ENCODE results near the gene CLK3. TPM values are rescaled to one million over a fixed set of nuclear protein-coding genes. Genes with fewer than 3 reads are reported as not detected.
"Not testable (repeated sequence)": the region's sequence is repeated elsewhere in the genome, so short reads cannot be mapped to it uniquely, and the experiment has no call there.

Gene CLK3
- total RNA-seq, 2 experiments from 2014 or later, result 130 to 175 TPM

- intact Hi-C loops (cut with DNase I, micrococcal nuclease), result no loop called here
These were observed 29.8 kb upstream of the CLK3 start for GRCh38 chr15:74585857-74586256.

GRCh38 chr15:74589826-74590225, 25.8 kb upstream of the CLK3 start:
- Mint-ChIP-seq H3K27me3 (no peaks in the 10 kb centered on the region), H3K4me1 (no peaks in the 10 kb centered on the region), H3K36me3 (ENCODE audit: low read depth) (peaks cover 22% of the 10 kb centered on the region), H3K27ac (no peak overlapping the region), H3K9me3 (ENCODE audit: low read depth) (no peaks in the 10 kb centered on the region), H3K4me3 (no peak overlapping the region)
- ChIA-PET POLR2A (no interaction called here), CTCF (no interaction called here)
- ATAC-seq (no peak), DNase-seq (no peak)
- intact Hi-C loops (cut with DNase I, micrococcal nuclease), result no loop called here

More at GRCh38 chr15:74585857-74586256, 29.8 kb upstream of the CLK3 start:
- POLR2A ChIA-PET, result no interaction called here
- Mint-ChIP-seq H3K27me3 (no peaks in the 10 kb centered on the region), H3K4me1 (no peaks in the 10 kb centered on the region), H3K27ac (no peak overlapping the region), H3K9me3 (ENCODE audit: low read depth) (no peaks in the 10 kb centered on the region), H3K4me3 (no peak overlapping the region), H3K36me3 (ENCODE audit: low read depth) (peaks cover 12% of the 10 kb centered on the region)
- CTCF ChIA-PET, result no interaction called here
- DNase-seq (no peak), ATAC-seq (no peak)

GRCh38 chr15:74592222-74592621, 23.4 kb upstream of the CLK3 start:
- no peak for DNase-seq
- POLR2A ChIA-PET, result no interaction called here
- Mint-ChIP-seq H3K4me3 (no peak overlapping the region), H3K4me1 (no peaks in the 10 kb centered on the region), H3K27ac (no peak overlapping the region), H3K9me3 (ENCODE audit: low read depth) (no peaks in the 10 kb centered on the region), H3K27me3 (no peaks in the 10 kb centered on the region), H3K36me3 (ENCODE audit: low read depth) (peaks cover 12% of the 10 kb centered on the region)
- intact Hi-C loops (cut with DNase I, micrococcal nuclease), result no loop called here
- ATAC-seq, result no peak
- CTCF ChIA-PET, result no interaction called here

GRCh38 chr15:74593122-74593521, 22.5 kb upstream of the CLK3 start:
- intact Hi-C loops (cut with DNase I, micrococcal nuclease), result no loop called here

GRCh38 chr15:74594455-74594854, 21.2 kb upstream of the CLK3 start:
- peaks cover 17% of the 10 kb centered on the region for H3K4me1 Mint-ChIP-seq
- ATAC-seq, result no peak
- intact Hi-C loops (cut with DNase I, micrococcal nuclease), result no loop called here
- H3K36me3 Mint-ChIP-seq (ENCODE audit: low read depth), result peaks cover 22% of the 10 kb centered on the region
- H3K9me3 Mint-ChIP-seq (ENCODE audit: low read depth), result no peaks in the 10 kb centered on the region
- ChIA-PET POLR2A (interaction anchor here (0.6 kb wide), 1 partner anchor 169 kb away, joined by 3 read pairs; no protein-coding TSS in a partner anchor), CTCF (no interaction called here)
- H3K27me3 Mint-ChIP-seq, result no peaks in the 10 kb centered on the region
- H3K4me3 Mint-ChIP-seq, result no peak overlapping the region
- no peak for DNase-seq
- no peak overlapping the region for H3K27ac Mint-ChIP-seq

More at GRCh38 chr15:74593122-74593521, 22.5 kb upstream of the CLK3 start:
- ChIA-PET POLR2A (no interaction called here), CTCF (no interaction called here)
- no peaks in the 10 kb centered on the region for H3K27me3 Mint-ChIP-seq
- peaks cover 4% of the 10 kb centered on the region for H3K4me1 Mint-ChIP-seq
- ATAC-seq (no peak), DNase-seq (no peak)
- H3K9me3 Mint-ChIP-seq (ENCODE audit: low read depth), result no peaks in the 10 kb centered on the region
- H3K4me3 Mint-ChIP-seq, result no peak overlapping the region
- peaks cover 19% of the 10 kb centered on the region for H3K36me3 Mint-ChIP-seq (ENCODE audit: low read depth)
- no peak overlapping the region for H3K27ac Mint-ChIP-seq

GRCh38 chr15:74595271-74595670, 20.4 kb upstream of the CLK3 start:
- Mint-ChIP-seq H3K36me3 (ENCODE audit: low read depth) (peaks cover 20% of the 10 kb centered on the region), H3K9me3 (ENCODE audit: low read depth) (no peaks in the 10 kb centered on the region), H3K4me3 (no peak overlapping the region), H3K27me3 (no peaks in the 10 kb centered on the region), H3K4me1 (peaks cover 20% of the 10 kb centered on the region), H3K27ac (no peak overlapping the region)
- CTCF ChIA-PET, result no interaction called here
- ATAC-seq, result no peak
- DNase-seq, result no peak
- POLR2A ChIA-PET, result no interaction called here
- intact Hi-C loops (cut with DNase I, micrococcal nuclease), result no loop called here

- ATAC-seq; H3K9me3 Mint-ChIP-seq (ENCODE audit: low read depth); H3K4me3 Mint-ChIP-seq; DNase-seq; intact Hi-C loops (cut with DNase I, micrococcal nuclease); H3K27me3 Mint-ChIP-seq; H3K27ac Mint-ChIP-seq; POLR2A ChIA-PET; CTCF ChIA-PET: not testable (repeated sequence)
- H3K36me3 Mint-ChIP-seq (ENCODE audit: low read depth), result peaks cover 15% of the 10 kb centered on the region
- H3K4me1 Mint-ChIP-seq, result peaks cover 20% of the 10 kb centered on the region
These were observed 18.9 kb upstream of the CLK3 start for GRCh38 chr15:74596736-74597135.

GRCh38 chr15:74597146-74597705, 18.4 kb upstream of the CLK3 start:
- Mint-ChIP-seq H3K36me3 (ENCODE audit: low read depth) (peaks cover 15% of the 10 kb centered on the region), H3K4me1 (peaks cover 20% of the 10 kb centered on the region)
- H3K27me3 Mint-ChIP-seq; intact Hi-C loops (cut with DNase I, micrococcal nuclease); DNase-seq; H3K4me3 Mint-ChIP-seq; H3K27ac Mint-ChIP-seq; H3K9me3 Mint-ChIP-seq (ENCODE audit: low read depth); ATAC-seq: not testable (repeated sequence)
- POLR2A ChIA-PET, result interaction anchor here (1.4 kb wide), 1 partner anchor 51 kb away, joined by 4 read pairs; no protein-coding TSS in a partner anchor
- CTCF ChIA-PET, result interaction anchor here (1.6 kb wide), 1 partner anchor 16 kb away, joined by 7 read pairs; no protein-coding TSS in a partner anchor

GRCh38 chr15:74598126-74598842, 17.4 kb upstream of the CLK3 start:
- H3K27me3 Mint-ChIP-seq, result no peaks in the 10 kb centered on the region
- ChIA-PET POLR2A (interaction anchor here (1.4 to 1.8 kb wide), 3 partner anchors 16 to 137 kb away, joined by 4 to 13 read pairs (median 4); partner anchors contain the start of genes CLK3 and UBL7), CTCF (interaction anchor here (1.0 to 1.6 kb wide), 4 partner anchors 15 to 226 kb away, joined by 3 to 7 read pairs (median 4); no protein-coding TSS in a partner anchor)
- DNase-seq (peak; percentile 94), ATAC-seq (peak; percentile 99)
- peak overlapping the region; percentile 99 for H3K27ac Mint-ChIP-seq
- H3K4me3 Mint-ChIP-seq, result peak overlapping the region; percentile 90
- H3K9me3 Mint-ChIP-seq (ENCODE audit: low read depth), result no peaks in the 10 kb centered on the region
- intact Hi-C loops (cut with DNase I, micrococcal nuclease), result loop anchor here (1.0 kb wide), 5 partner anchors 16 to 137 kb away; partner anchors contain the start of genes ARID3B (in 1 of the 2), CLK3 (in 1 of the 2) and UBL7 (in 1 of the 2)
- peaks cover 12% of the 10 kb centered on the region for H3K36me3 Mint-ChIP-seq (ENCODE audit: low read depth)
- H3K4me1 Mint-ChIP-seq, result peaks cover 20% of the 10 kb centered on the region

GRCh38 chr15:74599156-74599555, 16.5 kb upstream of the CLK3 start:
- DNase-seq (no peak), ATAC-seq (no peak)
- Mint-ChIP-seq H3K27ac (peak overlapping the region; percentile 99), H3K9me3 (ENCODE audit: low read depth) (no peaks in the 10 kb centered on the region), H3K4me3 (peak overlapping the region; percentile 90), H3K27me3 (no peaks in the 10 kb centered on the region), H3K36me3 (ENCODE audit: low read depth) (peaks cover 10% of the 10 kb centered on the region), H3K4me1 (peaks cover 20% of the 10 kb centered on the region)
- POLR2A ChIA-PET, result interaction anchor here (1.5 to 1.8 kb wide), 2 partner anchors 15 to 138 kb away, joined by 4 to 13 read pairs; partner anchors contain the start of genes CLK3 and UBL7
- intact Hi-C loops (cut with DNase I, micrococcal nuclease), result no loop called here
- CTCF ChIA-PET, result interaction anchor here (1.1 to 1.6 kb wide), 3 partner anchors 10 to 220 kb away, joined by 3 to 7 read pairs (median 3); no protein-coding TSS in a partner anchor

- Mint-ChIP-seq H3K4me1 (peaks cover 15% of the 10 kb centered on the region), H3K4me3 (no peak overlapping the region), H3K9me3 (ENCODE audit: low read depth) (no peaks in the 10 kb centered on the region), H3K27me3 (no peaks in the 10 kb centered on the region), H3K36me3 (ENCODE audit: low read depth) (peaks cover 2% of the 10 kb centered on the region), H3K27ac (no peak overlapping the region)
- ATAC-seq, result no peak
- no peak for DNase-seq
- ChIA-PET CTCF (interaction anchor here (0.6 kb wide), 1 partner anchor 638 kb away, joined by 3 read pairs; no protein-coding TSS in a partner anchor), POLR2A (no interaction called here)
- intact Hi-C loops (cut with DNase I, micrococcal nuclease), result no loop called here
These were observed 12.4 kb upstream of the CLK3 start for GRCh38 chr15:74603026-74603788.

Data from activated CD4-positive, alpha-beta T cell treated with anti-CD3 and anti-CD28 coated beads for 36 hours (primary cell).